GM19463 (cell line): ENCODE measurements around the gene GRIK1.

Experiments used
- ATAC-seq: cut with Tn5 transposase; IDR thresholded peaks from one replicate; pipeline ENCODE4 v1.9.1; 2021; ENCODE audit warnings: mild to moderate bottlenecking, moderate library complexity; ENCODE audit not compliant: unreplicated experiment

GRIK1 gene

DNA sequence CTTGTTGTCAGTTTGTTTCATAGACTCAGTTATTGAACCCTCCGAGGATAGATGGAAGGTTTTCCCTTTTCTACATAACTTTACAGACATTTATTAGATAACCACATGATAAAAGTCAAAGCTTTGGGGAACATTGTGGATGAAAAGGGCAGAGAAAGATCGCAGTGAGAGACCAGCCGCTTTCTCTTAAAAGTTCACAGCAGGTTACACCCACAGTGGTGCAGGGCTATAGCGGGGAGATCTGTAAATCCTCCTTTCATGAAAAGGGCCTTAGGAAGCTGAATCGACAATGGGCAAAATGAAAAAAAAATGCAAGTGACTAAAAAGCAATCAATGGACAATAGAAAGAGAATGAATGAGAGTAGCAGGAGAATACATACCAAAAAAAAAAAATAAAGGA is 218.6 kb downstream of the GRIK1 start:
- no peak for ATAC-seq

DNA sequence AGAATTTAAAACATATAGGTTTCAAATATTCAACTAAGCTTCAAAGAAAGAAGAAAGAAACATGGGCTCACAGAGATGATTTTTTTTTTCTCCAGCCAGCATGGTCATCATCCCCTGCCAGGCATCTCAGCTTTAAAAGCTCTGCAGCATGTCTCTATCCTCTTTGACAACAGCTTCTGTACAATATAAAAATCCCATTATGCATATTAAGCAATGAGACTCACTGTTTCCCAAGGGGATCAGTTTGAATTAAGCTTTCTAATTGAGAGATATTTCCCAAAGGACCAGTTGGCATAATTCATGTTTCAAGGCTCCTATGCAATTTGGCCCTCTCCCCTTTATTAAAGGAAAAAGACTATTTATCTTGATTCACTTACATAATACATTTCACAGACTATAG is 220.3 kb downstream of the GRIK1 start:
- ATAC-seq = no peak

DNA sequence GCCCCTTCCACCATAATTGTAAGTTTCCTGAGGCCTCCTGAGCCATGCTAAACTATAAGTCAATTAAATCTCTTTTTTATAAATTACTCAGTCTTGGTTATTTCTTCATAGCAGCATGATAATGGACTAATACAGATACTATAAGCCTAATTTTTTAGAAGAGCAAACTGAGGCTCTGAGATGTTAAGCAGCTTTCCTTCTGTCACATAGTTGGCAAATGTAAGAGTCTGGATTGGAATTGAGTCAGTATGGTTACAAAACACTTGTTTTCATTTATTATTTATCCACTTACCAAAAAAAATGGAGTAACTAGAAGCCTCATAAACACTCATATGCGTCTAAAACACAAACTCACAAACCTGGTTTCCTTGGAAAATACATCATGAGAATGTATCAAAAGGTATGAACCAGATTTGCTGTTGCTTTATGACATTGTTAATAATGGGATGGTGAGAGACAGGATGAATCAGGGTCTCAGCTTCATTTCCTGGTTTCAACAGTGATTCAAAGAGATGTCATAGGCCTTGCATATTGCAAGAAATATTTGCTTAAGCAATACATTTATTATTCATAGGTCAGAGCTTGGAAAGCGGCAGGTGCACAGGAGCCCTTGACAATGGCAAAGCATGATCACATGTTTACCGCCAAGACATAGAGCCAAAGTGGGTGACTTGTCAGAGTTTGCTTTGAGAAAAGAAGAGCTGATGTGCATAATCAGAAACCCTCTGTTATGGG is 221.5 kb downstream of the GRIK1 start:
- ATAC-seq = no peak

DNA sequence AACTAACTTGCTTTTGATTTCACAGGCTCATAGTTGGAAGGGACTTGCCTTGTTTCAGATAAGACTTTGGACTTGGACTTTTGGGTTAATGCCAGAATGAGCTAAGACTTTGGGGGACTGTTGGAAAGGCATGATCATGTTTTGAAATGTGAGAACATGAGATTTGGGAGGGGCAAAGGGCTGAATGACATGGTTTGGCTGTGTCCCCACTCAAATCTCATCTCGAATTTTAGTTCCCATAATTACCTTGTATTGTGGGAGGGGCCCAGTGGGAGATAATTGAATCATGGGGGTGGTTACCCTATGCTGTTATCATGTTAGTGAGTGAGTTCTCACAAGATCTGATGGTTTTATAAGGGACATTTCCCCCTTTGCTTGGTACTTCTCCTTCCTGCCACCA is 222.1 kb downstream of the GRIK1 start:
- no peak for ATAC-seq

DNA sequence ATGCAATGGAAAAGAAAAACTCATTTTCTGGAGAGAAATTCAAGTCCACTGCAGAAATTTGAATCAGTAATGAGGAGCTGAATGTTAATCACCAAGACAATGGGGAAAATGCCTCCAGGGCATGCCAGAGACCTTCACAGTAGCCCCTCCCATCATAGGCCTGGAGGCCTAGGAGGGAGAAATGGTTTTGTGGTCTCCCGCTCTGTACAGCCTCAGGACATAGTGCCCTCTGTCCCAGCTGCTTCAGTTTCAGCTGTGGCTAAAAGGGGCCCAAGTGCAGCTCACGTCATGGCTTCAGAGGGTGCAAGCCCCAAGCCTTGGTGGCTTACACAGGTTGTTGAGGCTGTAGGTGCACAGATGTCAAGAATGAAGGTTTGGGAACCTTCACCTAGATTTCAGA is 223.0 kb downstream of the GRIK1 start:
- no peak for ATAC-seq

DNA sequence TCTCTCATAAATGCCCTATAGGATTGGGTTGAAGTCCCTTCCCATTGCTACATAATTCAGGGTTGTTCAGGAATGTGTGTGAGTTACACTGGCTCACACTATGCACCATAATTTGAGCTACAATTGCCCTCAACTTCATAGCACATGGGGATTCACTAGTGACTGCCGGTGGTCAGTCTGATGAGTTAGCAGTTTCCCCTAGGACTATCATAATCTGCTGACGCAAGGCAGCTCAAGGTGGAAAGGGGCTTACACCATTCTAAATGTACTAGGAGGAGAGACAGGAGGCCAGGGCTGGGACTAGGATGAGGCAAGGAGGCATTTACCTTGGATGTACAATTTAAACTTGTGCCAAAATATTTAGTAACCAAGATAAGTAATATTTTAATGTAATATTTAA is 224.7 kb downstream of the GRIK1 start:
- ATAC-seq = no peak

DNA sequence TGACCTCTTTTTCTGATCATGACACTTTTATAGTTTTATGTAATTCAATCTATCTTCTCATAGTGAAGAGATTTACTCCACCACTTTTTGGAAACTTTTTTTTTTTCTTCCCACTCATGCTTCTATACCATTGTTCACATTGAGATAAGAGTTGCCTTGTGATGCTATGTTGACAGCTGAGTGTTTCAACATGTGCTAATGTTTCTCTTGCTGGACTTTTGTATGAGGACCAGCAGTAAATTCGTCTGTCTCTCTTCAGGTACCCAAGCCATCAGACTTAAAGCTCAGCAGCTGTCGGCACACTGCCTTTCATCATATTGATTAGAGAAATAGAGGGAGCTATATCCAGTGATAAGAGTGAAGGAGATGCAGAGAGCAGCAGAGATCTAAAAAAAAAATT is 227.0 kb downstream of the GRIK1 start:
- no peak for ATAC-seq

DNA sequence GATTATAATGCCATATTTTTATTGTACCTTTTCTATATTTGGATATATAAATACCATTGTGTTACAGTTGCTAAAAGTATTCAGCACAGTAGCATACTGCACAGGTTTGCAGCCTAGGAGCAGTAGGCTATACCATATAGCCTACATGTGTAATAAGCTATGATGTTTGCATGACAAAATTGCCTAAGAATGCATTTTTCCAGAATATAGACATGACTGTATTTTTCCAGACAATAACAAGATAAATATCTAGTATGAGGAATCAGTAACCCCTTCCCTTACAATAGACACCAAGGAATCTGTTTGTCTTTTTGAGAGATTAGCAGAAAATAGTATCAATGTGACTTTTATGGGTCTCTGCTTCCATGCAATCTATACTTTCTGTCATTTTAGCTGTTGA is 228.6 kb downstream of the GRIK1 start:
- no peak for ATAC-seq

DNA sequence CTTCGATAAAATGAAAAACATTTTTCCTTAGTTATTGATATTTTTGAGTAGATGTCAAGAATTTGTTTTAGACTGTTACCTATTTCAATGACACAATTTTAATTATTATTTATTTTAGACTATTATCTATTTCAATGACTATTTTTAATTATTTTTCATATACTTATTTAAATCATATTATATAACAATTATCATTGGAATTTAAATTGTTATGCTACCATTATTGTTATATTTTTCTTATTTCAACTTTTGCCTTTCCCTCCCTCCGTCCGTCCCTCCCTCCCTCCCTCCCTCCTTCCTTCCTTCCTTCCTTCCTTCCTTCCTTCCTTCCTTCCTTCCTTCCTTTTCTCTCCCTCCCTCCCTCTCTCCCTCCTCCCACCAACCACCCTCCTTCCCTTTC is 229.3 kb downstream of the GRIK1 start:
- ATAC-seq = no peak

DNA sequence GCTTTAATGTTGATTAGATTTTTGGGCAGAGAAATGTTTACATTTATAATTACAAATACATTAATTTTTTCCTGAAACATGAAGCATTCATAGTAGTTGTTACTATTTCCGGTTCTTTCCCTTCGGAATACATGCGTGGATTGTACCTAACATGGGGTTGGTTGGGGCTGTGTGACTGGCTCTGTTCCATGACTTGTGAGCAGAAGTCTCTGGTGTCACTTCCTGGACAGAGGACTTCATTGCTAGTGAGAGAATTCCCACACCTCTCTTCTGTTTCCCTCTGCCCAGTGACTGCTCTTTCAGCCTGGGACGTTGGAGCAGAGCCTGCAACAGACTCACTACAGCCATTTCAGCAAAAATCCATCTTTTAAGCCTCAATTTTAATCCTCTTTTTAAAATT is 231.4 kb downstream of the GRIK1 start:
- no peak for ATAC-seq

DNA sequence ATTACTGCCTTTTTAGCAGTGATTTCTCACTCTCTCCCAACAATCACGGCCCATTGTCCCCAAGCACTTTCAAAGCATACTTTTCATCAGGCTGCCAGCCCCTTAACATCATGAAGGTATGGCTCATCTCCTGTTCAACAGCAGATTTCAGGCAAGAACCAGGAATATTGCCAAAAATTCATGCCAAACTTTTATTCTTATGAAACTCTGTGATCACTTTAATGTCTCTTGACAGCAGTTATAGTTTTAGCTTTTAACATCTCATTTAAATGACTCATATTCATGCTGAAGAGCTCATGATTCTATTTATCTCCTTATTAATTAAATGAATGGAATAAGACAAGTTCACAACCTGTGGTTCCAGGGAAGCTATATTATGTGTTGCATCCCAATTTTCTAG is 235.1 kb downstream of the GRIK1 start:
- no peak for ATAC-seq

DNA sequence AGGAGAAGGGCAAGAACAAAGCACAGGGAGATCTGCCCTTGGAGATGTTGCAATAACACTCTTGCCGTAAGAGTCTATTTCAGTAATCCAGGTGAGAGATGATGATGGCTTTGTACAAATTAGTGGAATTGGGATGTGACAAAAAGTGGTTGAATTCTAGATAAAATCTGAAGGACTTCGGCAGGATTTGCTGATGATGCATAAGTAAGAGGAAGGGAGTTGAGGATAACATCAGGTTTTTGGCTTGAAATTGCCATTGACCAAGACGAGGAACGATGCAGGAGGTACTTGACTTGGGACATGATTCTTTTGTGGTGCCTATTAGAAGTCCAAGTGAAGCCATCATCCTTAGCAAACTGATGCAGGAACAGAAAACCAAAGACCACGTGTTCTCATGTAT is 238.1 kb downstream of the GRIK1 start:
- no peak for ATAC-seq

DNA sequence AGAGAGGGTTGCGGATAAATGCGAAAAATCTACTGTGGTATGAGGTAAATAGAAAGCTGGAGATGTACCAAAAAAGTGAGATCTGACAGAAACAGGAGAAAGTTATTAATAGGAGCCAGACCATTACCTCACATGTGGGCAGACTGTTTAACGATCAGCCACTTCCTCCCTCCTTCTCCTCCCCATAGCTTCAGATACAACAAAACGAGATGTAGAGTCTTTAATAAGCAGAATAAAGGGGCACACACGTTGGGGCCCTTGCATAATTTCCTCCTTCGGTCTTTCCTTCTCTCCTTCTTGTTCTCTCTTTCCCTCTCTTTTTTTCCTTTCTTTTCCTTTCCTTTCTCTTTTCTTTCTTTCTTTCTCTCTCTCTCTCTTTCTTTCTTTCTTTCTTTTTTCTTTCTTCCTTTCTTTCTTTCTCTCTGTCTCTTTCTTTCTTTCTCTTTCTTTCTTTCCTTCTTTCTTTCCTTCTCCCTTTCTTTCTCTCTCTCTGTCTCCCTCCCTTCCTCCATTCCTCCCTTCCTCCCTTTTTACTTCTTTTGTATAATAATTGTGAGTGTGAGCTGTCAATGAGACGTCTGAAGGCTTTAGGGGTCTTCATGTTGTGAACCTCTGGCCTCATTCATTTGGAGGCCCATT is 242.1 kb downstream of the GRIK1 start:
- ATAC-seq = no peak

DNA sequence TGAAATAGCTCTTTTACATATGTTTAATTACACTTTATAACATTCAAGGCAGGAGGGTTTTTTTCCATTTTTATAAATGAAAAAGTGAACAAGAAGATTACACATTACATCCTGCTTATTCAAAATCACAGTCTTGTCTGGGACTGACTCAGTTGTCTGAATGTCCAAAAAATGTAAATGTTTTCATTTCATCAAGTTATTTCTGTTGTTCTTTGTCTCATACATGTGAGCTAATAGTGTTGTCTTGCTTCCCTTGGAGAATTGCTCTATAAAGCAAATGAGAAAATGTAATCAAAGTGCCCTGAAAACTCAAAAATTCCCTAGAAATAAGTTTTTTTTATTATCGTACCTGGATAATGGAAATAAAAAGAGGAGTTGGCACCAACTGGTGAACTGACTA is 242.9 kb downstream of the GRIK1 start:
- ATAC-seq = no peak

DNA sequence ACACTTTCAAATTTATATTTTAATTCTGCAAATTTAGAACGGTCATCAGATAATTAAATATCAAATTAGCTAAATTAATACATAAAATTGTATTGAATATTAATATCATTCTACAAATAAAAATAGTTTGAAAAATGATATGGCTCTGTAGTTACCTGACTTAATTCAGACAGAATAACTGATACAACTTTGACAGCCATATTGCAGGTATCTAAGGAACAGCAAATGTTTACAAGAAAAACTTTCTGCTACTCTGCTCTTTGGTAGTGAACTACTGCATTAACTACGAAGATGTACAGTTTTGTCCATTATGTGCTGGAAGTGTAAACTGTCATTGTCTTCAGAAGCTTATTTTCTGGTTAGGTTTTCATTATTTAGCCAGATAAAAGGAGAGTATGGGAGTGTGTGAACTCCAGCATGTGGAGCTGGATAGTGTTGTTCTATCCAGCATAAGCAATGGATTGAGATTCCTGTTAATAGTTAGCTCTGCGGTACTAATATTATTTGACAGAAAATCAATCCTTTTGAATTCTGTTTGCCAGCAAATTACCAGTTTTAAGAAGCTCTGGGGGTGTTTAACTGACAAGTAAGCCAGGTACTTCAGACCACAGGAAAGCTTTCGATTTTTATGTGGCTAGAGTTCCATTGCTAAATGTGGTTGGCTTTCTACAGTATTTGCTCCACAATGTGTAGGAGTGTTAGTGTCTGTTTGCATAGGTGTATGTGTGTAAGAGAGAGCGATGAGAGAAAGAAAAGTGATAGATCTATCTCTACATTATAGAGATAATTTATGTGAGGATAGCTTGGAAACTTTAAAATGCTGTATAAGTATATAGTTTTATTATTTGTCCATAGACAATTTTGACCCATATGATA is 247.9 kb downstream of the GRIK1 start:
- no peak for ATAC-seq

DNA sequence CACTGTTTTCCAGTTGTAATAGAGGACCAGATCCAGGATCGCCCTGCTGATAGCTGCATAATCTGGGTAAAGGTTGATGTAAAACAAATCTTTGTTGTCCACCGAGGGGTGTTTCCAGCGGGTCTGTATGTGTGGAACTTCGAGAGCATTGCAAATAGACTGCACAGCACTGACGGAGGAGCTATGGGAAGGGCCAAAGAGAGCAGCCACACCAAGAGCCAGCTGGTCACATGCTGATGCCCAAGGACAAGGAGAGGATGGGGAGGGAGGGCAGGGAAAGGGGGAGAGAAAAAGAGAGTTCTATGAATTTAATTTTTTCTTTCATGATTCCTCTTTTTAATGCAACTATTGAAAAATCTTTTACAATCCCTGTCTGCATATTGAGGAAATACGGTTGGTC is 250.0 kb downstream of the GRIK1 start:
- ATAC-seq = no peak

DNA sequence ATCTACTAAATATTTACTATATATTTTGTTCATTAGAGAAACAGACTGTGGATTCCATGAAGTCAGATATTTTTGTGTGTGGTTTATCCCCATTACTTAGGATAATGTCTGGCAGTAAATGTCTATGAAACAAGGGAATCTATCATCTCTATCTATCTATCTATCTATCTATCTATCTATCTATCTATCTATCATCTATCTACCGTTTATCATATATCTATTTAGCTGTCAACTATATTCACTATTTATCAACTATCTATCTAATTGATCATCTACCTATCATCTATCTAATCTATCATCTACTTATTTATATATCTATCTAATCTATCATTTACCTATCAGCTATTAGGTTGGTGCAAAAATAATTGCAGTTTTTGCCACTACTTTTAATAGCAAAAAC is 255.7 kb downstream of the GRIK1 start:
- ATAC-seq = no peak

DNA sequence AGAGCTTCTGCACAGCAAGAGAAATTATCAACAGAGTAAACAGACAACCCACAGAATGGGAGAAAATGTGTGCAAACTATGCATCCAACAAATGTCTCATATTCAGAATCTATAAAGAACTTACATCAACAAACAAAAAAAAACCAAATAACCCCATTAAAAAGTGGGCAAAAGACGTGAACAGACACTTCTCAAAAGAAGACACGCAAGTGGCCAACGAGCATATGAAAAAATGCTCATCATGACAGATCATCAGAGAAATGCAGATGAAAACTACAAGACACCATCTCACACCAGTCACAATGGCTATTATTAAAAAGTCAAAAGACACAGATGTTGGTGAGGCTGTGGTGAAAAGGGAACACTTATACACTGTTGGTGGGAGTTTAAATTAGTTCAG is 257.0 kb downstream of the GRIK1 start:
- ATAC-seq = no peak

DNA sequence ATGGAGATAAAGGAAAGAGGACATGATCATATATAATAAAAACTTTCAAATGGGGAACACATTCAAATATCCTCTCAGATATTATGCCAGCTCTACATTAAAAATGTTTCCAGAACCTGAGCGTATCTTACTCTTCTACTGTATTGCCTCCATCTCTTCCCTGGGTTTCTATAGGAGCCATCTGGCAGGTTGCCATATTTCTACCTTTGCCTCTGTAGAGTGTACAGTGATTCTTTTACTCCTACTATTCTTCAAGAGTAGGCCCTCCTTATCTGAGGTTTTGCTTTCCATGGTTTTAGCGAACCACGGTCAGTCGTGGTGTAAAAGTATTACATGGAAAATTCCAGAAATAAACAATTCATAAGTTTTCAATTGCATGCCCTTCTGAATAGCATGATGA is 259.5 kb downstream of the GRIK1 start:
- no peak for ATAC-seq

DNA sequence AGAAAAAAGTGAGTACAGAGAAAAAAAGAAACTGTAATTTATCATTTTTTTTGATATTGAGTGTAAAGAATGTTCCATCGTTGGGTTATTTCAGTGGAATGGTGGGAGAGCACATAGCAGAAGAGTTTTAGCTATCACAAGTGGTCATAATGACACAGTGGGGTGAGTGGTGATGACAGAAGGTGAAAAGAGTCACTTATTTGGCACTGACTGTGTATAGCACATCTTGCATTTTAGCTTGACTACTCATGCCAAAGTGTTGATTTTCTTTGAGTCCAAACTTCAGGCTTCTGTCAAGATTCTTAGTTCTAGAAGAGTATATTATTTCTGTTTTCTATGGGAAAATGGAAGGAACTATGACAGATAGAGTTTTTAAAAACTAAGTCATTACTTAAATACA is 261.2 kb downstream of the GRIK1 start:
- ATAC-seq = no peak

DNA sequence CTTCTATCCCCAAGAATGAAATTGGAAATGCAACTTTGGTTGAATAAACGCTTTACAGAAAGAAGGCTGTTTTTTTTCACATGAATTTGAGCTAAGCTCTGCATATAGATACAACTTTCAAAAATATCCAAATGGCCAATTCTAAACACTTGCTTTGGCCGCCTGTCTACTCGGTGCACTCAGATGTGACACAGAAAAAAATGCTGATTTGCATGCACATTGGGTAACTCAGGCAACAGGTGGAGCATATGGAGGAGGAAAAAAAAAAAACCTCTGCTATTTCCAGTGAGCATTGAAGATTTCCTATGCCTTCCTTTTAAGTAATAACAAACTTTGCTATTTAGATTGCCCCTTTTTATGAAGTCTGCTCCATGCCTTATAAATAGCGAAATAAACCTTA is 262.5 kb downstream of the GRIK1 start:
- no peak for ATAC-seq

DNA sequence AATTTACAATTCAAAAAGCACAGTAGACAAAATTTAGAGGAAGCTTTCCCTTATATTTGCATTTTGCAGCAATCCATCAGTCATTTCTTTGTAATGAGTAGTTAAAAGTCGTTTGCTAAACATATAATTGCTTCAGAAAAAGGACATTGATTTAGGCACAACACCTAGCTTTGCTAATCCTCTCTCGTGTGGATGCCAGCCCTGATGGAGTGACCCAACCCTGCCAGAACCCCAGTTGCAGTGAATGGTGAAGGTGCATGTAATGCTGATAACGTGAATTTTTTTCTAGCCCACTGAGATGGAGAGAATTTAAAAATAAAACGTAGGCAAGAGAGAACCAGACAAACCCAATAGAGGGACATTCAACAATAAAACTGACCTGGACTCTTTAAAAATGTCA is 263.4 kb downstream of the GRIK1 start:
- ATAC-seq = no peak
